ENCODE results near the gene GSDME. TPM values are rescaled to one million over a fixed set of nuclear protein-coding genes. Genes with fewer than 3 reads are reported as not detected.
"Not testable (repeated sequence)": the region's sequence is repeated elsewhere in the genome, so short reads cannot be mapped to it uniquely, and the experiment has no call there.

Gene GSDME
- total RNA-seq, 1 donor, result 0.27 TPM

- DNase-seq (ENCODE audit: low read depth in 2 of 3, low spot score in 2 of 3), result no peak
Measured at GRCh38 chr7:24742506-24743162, 14.6 kb downstream of the GSDME start.

- no peak for DNase-seq (ENCODE audit: low read depth in 2 of 3, low spot score in 2 of 3)
Measured at GRCh38 chr7:24741679-24742505, 15.4 kb downstream of the GSDME start.

GRCh38 chr7:24740871-24741270 lies 16.4 kb downstream of the GSDME start:
- DNase-seq (ENCODE audit: low read depth in 2 of 3, low spot score in 2 of 3), result no peak

- DNase-seq (ENCODE audit: low read depth in 2 of 3, low spot score in 2 of 3), result no peak
Measured at GRCh38 chr7:24739306-24739705, 18.0 kb downstream of the GSDME start.

- DNase-seq (ENCODE audit: low read depth in 2 of 3, low spot score in 2 of 3), result no peak
Measured at GRCh38 chr7:24738577-24738976, 18.7 kb downstream of the GSDME start.

GRCh38 chr7:24737281-24737680 lies 20.0 kb downstream of the GSDME start:
- no peak for DNase-seq (ENCODE audit: low read depth in 2 of 3, low spot score in 2 of 3)

- not testable (repeated sequence) for DNase-seq (ENCODE audit: low read depth in 2 of 3, low spot score in 2 of 3)
Measured at GRCh38 chr7:24735594-24735993, 21.7 kb downstream of the GSDME start.

GRCh38 chr7:24734306-24734705 lies 23.0 kb downstream of the GSDME start:
- no peak for DNase-seq (ENCODE audit: low read depth in 2 of 3, low spot score in 2 of 3)

GRCh38 chr7:24733414-24734060 lies 23.7 kb downstream of the GSDME start:
- no peak for DNase-seq (ENCODE audit: low read depth in 2 of 3, low spot score in 2 of 3)

- DNase-seq (ENCODE audit: low read depth in 2 of 3, low spot score in 2 of 3), result peak in 2 of 3 donors; percentile 32 to 73
Measured at GRCh38 chr7:24732646-24733413, 24.4 kb downstream of the GSDME start.

- no peak for DNase-seq (ENCODE audit: low read depth in 2 of 3, low spot score in 2 of 3)
Measured at GRCh38 chr7:24731313-24731712, 26.0 kb downstream of the GSDME start.

- DNase-seq (ENCODE audit: low read depth in 2 of 3, low spot score in 2 of 3), result no peak
Measured at GRCh38 chr7:24730018-24730369, 27.3 kb downstream of the GSDME start.

GRCh38 chr7:24729365-24730017 lies 27.8 kb downstream of the GSDME start:
- no peak for DNase-seq (ENCODE audit: low read depth in 2 of 3, low spot score in 2 of 3)

GRCh38 chr7:24728503-24729364 lies 28.5 kb downstream of the GSDME start:
- peak in 1 of 3 donors; percentile 45 for DNase-seq (ENCODE audit: low read depth in 2 of 3, low spot score in 2 of 3)

GRCh38 chr7:24728121-24728500 lies 29.2 kb downstream of the GSDME start:
- no peak for DNase-seq (ENCODE audit: low read depth in 2 of 3, low spot score in 2 of 3)

GRCh38 chr7:24727154-24728120 lies 29.8 kb downstream of the GSDME start:
- DNase-seq (ENCODE audit: low read depth in 2 of 3, low spot score in 2 of 3), result peak in 1 of 3 donors; percentile 9

GRCh38 chr7:24725554-24726241 lies 31.6 kb downstream of the GSDME start:
- DNase-seq (ENCODE audit: low read depth in 2 of 3, low spot score in 2 of 3), result no peak
